Measurements from ENCODE around the gene TMEM169. TPM values are rescaled to one million over a fixed set of nuclear protein-coding genes. Genes with fewer than 3 reads are reported as not detected.

Gene TMEM169
- total RNA-seq, 2 donors from 2014 or later = 1.6 TPM

DNA sequence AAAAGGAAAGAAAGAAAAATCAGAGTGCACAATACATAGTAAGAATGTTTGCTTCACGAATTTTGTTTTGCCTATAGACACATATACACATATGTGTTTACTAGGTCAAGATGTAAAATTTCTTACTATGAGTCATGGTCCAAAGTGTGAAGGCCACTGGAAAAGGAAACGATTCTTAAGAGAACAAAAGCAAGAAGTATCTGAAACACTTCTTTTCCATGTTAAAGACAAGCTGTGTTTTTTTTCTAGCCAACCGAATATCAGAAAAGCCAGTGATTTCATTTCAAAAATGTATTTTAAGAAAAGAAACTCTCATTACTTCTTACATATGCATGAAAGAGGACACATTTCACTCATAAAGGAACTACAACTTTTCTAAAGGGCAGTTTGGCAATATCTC, 25.0 kb upstream of the TMEM169 start:
- peak overlapping the region; percentile 97 for H3K27ac Mint-ChIP-seq
- H3K4me3 Mint-ChIP-seq = peak overlapping the region in 1 of 2 donors; percentile 92
- peaks cover 27% of the 10 kb centered on the region for H3K4me1 Mint-ChIP-seq (ENCODE audit: low read depth)
- H3K9me3 Mint-ChIP-seq = no peaks in the 10 kb centered on the region
- no peak for ATAC-seq (replicated peaks in 1 of 2)
- DNase-seq = no peak
- no peaks in the 10 kb centered on the region for H3K27me3 Mint-ChIP-seq (ENCODE audit: low read depth)
- peaks cover 2 to 3% of the 10 kb centered on the region in 2 donors for H3K36me3 Mint-ChIP-seq (ENCODE audit: insufficient read depth in 2 of 2)

DNA sequence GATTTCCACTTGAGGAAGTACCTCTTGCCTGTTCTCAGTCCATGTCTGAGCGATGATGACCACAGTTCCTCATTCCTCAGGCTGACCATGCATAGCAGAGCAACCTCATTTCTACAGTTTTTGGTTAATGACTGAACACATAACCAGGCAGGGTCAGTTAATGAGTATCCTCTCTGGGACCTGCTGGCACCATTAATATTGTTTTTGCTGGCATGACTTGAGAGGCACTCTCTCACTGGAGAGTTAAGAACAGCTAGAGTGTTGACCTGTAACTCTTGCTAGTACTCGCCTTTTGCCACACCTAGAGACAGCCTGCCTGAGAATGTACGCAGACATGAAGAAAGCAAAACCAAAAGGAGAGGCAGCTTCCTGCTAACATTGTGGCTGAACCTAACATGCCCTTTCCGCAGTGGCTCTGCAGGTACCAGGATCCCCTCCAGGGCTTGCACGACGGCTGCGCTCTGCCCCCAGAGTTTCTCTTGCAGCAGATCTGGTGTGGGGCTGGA, 24.0 kb upstream of the TMEM169 start:
- peak overlapping the region; percentile 97 for H3K27ac Mint-ChIP-seq
- no peaks in the 10 kb centered on the region for H3K9me3 Mint-ChIP-seq
- ATAC-seq (replicated peaks in 1 of 2) = peak; percentile 95 to 96
- H3K4me3 Mint-ChIP-seq = peak overlapping the region; percentile 71 to 92
- peaks cover 2 to 4% of the 10 kb centered on the region in 2 donors for H3K36me3 Mint-ChIP-seq (ENCODE audit: insufficient read depth in 2 of 2)
- peak; percentile 60 to 61 for DNase-seq
- H3K27me3 Mint-ChIP-seq (ENCODE audit: low read depth) = no peaks in the 10 kb centered on the region
- peaks cover 27% of the 10 kb centered on the region for H3K4me1 Mint-ChIP-seq (ENCODE audit: low read depth)

DNA sequence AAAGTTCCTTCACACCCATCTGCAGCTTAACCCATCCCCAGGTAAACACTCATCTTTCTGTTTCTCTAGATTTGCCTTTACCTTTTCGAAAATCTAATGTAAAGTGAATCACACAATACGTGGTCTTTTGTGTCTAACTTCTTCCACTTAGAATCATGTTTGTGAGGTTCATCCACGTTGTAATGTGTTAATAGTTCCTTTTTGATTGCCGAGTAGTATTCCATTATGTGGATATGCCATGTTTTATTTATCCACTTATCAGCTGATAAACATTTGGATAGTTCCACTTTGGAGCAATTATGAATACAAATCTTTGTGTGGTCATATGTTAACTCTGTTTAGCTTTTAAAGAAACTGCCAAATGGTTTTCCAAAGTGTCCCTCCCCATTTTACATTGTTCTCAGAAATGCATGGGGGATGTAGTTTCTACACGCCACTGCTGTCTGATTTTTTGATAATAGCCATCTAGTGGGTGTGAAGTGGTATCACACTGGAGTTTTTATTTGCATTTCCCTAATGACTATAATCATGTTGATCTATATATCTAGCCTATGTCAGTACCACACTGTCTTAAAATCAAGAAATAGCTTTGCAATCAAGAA, 22.4 kb upstream of the TMEM169 start:
- H3K36me3 Mint-ChIP-seq (ENCODE audit: insufficient read depth in 2 of 2) = peaks cover 2 to 4% of the 10 kb centered on the region in 2 donors
- ATAC-seq (replicated peaks in 1 of 2) = no peak
- no peaks in the 10 kb centered on the region for H3K9me3 Mint-ChIP-seq
- DNase-seq = no peak
- H3K27ac Mint-ChIP-seq = no peak overlapping the region
- peaks cover 27% of the 10 kb centered on the region for H3K4me1 Mint-ChIP-seq (ENCODE audit: low read depth)
- no peaks in the 10 kb centered on the region for H3K27me3 Mint-ChIP-seq (ENCODE audit: low read depth)
- H3K4me3 Mint-ChIP-seq = peak overlapping the region; percentile 8 to 27

DNA sequence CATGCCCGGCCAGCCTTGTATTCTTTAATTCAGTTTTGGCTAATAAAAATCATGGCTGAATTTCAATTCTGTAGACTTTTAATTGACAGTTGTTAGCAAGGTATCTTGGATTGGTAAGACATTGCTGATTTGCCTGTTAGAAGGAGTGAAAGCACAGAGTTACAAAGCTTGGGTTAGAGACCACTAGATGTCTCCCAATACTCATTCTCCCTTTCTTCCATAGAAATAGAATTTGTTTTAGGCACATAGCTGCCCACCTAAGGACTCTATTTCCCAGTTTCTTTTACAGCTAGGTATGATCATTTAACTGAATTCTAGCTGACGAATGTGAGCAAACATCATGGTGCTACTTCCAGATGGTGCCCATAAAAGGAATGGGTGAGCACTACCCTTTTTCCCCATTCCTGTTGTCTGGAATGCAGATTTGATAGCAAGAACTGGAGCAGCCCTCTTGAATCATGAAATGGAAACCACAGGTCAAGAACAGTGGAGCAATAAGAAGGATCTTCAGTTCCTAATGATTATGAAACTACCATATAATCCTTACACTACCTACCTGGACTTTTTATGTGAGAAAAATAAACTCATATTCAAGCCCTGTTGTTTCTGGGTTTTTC, 17.6 kb upstream of the TMEM169 start:
- DNase-seq (no peak), ATAC-seq (replicated peaks in 1 of 2) (no peak)

DNA sequence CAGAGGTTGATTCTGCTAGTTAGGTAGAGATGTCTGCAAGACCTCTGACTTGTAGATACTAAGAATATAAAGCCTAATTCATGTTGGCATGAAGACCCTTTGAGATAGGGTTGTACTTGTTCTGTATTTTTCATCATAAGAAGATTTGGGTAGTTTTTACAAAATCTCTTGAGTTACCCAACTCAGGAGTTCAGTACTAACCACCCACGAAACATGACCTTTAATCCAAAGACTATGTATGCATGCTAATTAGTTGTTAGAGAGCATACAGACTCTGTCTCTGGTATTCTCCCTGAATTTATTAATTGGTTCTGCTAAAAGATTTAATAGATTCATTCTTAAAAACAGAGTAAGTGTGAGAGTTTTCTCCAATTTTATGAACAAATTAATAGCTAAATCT, 17.1 kb upstream of the TMEM169 start:
- H3K9me3 Mint-ChIP-seq = no peaks in the 10 kb centered on the region
- peaks cover 0 to 4% of the 10 kb centered on the region in 2 donors for H3K36me3 Mint-ChIP-seq (ENCODE audit: insufficient read depth in 2 of 2)
- no peak for ATAC-seq (replicated peaks in 1 of 2)
- no peaks in the 10 kb centered on the region for H3K27me3 Mint-ChIP-seq (ENCODE audit: low read depth)
- DNase-seq = no peak
- H3K27ac Mint-ChIP-seq = no peak overlapping the region
- no peak overlapping the region for H3K4me3 Mint-ChIP-seq
- H3K4me1 Mint-ChIP-seq (ENCODE audit: low read depth) = peaks cover 12% of the 10 kb centered on the region

More for the DNA sequence above, 17.6 kb upstream of the TMEM169 start:
- Mint-ChIP-seq H3K4me1 (ENCODE audit: low read depth) (peaks cover 9% of the 10 kb centered on the region), H3K4me3 (no peak overlapping the region), H3K9me3 (no peaks in the 10 kb centered on the region), H3K27ac (no peak overlapping the region), H3K36me3 (ENCODE audit: insufficient read depth in 2 of 2) (peaks cover 2 to 5% of the 10 kb centered on the region in 2 donors), H3K27me3 (ENCODE audit: low read depth) (no peaks in the 10 kb centered on the region)

DNA sequence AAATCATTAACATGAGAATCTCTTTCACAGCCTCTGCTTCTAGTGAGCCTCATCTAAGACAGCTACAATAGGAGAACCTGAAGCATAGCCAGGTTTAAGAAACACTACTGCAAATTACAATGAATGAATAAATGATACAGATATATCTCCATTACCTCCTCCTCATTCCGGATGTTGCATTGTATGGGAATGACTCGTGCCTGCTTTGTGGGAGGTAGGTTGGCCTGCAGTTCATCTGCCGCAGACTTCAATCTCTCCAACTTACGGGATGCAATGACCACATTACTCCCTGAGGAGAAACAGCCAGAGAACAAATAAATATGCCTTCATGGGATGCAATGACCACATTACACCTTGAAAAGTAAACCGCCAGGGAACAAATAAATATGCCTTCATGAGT, 15.5 kb upstream of the TMEM169 start:
- Mint-ChIP-seq H3K27ac (no peak overlapping the region), H3K9me3 (no peaks in the 10 kb centered on the region), H3K27me3 (ENCODE audit: low read depth) (no peaks in the 10 kb centered on the region), H3K4me1 (ENCODE audit: low read depth) (peaks cover 12% of the 10 kb centered on the region), H3K36me3 (ENCODE audit: insufficient read depth in 2 of 2) (peaks cover 0 to 4% of the 10 kb centered on the region in 2 donors), H3K4me3 (no peak overlapping the region)
- DNase-seq (no peak), ATAC-seq (replicated peaks in 1 of 2) (no peak)

DNA sequence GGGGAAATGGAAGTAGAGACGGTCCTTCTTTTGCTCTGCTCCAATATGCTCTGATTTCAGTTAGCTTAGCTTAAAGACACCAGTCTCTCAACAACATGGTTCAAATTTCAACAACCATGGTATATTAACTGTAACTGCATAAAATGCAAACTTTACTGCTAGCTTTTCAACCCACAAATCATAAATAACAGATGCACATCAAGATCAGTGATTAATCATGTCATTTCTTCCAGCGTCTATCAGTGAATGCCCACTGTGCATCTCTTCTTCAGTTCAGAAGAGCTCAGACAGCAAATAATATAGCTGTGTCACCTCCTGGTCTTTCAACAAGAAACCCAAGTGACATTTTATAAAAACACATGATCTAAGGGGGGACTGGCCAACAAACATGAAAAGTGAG, 12.7 kb upstream of the TMEM169 start:
- H3K4me1 Mint-ChIP-seq (ENCODE audit: low read depth) = peaks cover 16% of the 10 kb centered on the region
- H3K27ac Mint-ChIP-seq = no peak overlapping the region
- peaks cover 0 to 3% of the 10 kb centered on the region in 2 donors for H3K36me3 Mint-ChIP-seq (ENCODE audit: insufficient read depth in 2 of 2)
- no peak for DNase-seq
- no peaks in the 10 kb centered on the region for H3K27me3 Mint-ChIP-seq (ENCODE audit: low read depth)
- ATAC-seq (replicated peaks in 1 of 2) = no peak
- no peak overlapping the region for H3K4me3 Mint-ChIP-seq
- H3K9me3 Mint-ChIP-seq = no peaks in the 10 kb centered on the region

DNA sequence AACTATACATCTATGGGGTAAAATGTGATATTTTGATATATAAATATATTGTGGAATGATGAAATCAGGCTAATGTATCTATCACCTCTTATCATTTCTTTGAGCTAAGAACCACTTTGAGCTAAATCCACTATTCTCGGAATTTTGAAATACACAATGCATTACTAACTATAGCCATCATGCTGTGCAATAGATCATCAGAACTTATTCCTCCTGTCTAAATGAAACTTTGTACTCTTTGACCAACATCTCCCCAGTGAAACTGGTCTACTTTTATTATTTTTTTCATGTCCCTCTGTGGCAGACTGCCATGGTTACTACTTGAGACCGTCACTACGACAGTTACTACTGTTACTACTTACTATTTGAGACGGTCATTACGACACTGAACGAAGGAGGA, 11.5 kb upstream of the TMEM169 start:
- no peaks in the 10 kb centered on the region for H3K9me3 Mint-ChIP-seq
- peaks cover 28% of the 10 kb centered on the region for H3K4me1 Mint-ChIP-seq (ENCODE audit: low read depth)
- no peak overlapping the region for H3K27ac Mint-ChIP-seq
- no peak overlapping the region for H3K4me3 Mint-ChIP-seq
- DNase-seq (no peak), ATAC-seq (replicated peaks in 1 of 2) (no peak)
- peaks cover 0 to 1% of the 10 kb centered on the region in 2 donors for H3K36me3 Mint-ChIP-seq (ENCODE audit: insufficient read depth in 2 of 2)
- H3K27me3 Mint-ChIP-seq (ENCODE audit: low read depth) = no peaks in the 10 kb centered on the region

DNA sequence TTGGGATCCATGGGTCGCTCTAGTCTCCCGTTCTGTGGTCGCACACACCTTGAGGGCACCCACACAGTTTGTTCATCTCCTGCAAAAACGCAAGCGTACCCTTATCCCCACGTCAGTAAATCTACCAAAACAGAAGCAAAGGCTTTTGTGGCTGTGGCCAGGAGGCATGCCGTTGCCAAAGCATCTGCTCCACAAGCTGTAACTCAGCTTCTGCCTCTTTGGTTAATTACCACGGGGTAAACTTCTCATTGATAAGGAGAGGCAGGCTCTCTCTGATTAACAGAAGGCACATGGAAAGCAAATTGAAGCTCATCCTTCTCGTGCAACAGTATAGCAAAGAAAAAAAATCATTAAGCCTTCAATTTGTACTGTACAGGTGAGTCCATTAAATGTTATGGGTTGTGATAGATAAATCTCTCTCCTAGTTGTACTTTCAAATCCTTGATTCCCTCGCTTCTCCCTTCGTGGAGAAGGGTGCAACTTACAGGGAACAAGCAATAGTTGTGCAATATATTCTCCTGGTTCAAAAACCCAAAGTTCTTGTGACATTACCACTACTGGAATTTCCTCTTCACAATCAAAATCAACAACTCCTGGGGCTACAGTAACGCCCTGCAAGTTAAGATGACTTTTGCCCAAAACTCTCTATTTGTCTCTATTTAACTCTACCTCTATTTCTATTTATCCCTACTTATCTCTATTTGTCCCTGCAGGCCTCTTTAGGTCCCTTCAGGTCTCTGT, 10.4 kb upstream of the TMEM169 start:
- no peak overlapping the region for H3K4me3 Mint-ChIP-seq
- H3K36me3 Mint-ChIP-seq (ENCODE audit: insufficient read depth in 2 of 2) = peaks cover 0 to 1% of the 10 kb centered on the region in 2 donors
- no peaks in the 10 kb centered on the region for H3K9me3 Mint-ChIP-seq
- H3K27me3 Mint-ChIP-seq (ENCODE audit: low read depth) = no peaks in the 10 kb centered on the region
- DNase-seq = no peak
- no peak for ATAC-seq (replicated peaks in 1 of 2)
- peaks cover 38% of the 10 kb centered on the region for H3K4me1 Mint-ChIP-seq (ENCODE audit: low read depth)
- no peak overlapping the region for H3K27ac Mint-ChIP-seq

DNA sequence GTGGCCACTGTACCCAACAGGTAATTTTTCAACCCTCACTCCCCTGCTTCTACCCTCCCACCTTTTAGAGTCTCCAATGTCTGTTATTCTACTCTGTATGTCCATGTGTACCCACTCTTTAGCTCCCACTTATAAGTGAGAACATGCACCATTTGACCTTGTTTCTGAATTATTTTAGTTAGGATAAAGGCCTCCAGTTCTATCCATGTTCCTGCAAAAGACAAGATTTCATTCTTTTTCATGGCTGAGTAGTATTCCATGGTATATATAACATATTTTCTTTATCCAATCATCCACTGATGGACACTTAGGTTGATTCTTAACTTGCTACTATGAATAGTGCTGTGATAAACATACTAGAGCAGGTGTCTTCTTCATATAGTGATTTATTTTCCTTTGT, 9.2 kb upstream of the TMEM169 start:
- DNase-seq (no peak), ATAC-seq (replicated peaks in 1 of 2) (no peak)
- Mint-ChIP-seq H3K9me3 (no peaks in the 10 kb centered on the region), H3K27me3 (ENCODE audit: low read depth) (no peaks in the 10 kb centered on the region), H3K4me1 (ENCODE audit: low read depth) (peaks cover 38% of the 10 kb centered on the region), H3K27ac (no peak overlapping the region), H3K36me3 (ENCODE audit: insufficient read depth in 2 of 2) (peaks cover 0 to 1% of the 10 kb centered on the region in 2 donors), H3K4me3 (no peak overlapping the region)

DNA sequence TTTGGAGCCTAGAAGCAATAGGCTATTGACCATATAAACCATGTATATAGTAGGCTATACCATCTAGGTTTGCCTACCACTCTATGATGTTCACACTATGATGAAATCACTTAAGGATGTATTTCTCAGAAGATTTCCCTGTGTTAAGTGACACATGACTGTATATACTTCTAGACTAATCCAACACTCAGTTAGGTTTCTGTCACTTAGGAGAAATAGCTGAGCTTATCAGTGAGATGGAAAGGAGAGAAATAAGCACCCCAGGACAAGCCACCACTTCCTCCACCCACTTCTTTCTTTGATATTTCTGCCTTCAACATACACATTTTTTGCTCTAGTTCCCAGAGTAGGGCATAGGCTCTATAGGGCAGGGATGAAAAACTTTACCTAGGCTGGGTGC, 7.9 kb upstream of the TMEM169 start:
- H3K27ac Mint-ChIP-seq = peak overlapping the region; percentile 7

DNA sequence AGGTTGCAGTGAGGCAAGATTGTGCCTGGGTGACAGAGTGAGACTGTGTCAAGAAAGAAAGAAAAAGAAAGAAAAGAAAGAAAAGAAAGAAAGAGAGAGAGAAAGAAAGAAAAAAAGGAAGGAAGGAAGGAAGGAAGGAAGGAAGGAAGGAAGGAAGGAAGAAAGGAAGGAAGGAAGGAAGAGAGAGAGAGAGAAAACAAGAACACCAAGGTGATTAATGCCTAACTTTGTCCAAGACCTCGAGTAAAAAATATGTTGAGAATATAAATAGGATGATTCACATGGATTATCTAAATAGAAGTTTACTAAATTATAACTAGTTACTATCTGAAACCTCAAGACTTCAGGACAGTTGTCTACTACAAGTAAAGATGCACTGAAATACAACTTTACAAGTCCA, 7.3 kb upstream of the TMEM169 start:
- Mint-ChIP-seq H3K4me1 (ENCODE audit: low read depth) (peaks cover 32% of the 10 kb centered on the region), H3K4me3 (no peak overlapping the region), H3K9me3 (no peaks in the 10 kb centered on the region), H3K36me3 (ENCODE audit: insufficient read depth in 2 of 2) (peaks cover 0 to 1% of the 10 kb centered on the region in 2 donors), H3K27ac (peak overlapping the region; percentile 7), H3K27me3 (ENCODE audit: low read depth) (no peaks in the 10 kb centered on the region)
- DNase-seq (no peak), ATAC-seq (replicated peaks in 1 of 2) (no peak)

More for the DNA sequence above, 7.9 kb upstream of the TMEM169 start:
- ATAC-seq (replicated peaks in 1 of 2) (peak; percentile 58 to 77), DNase-seq (no peak)
- Mint-ChIP-seq H3K4me3 (no peak overlapping the region), H3K9me3 (no peaks in the 10 kb centered on the region), H3K4me1 (ENCODE audit: low read depth) (peaks cover 34% of the 10 kb centered on the region), H3K27me3 (ENCODE audit: low read depth) (no peaks in the 10 kb centered on the region), H3K36me3 (ENCODE audit: insufficient read depth in 2 of 2) (peaks cover 0 to 1% of the 10 kb centered on the region in 2 donors)

DNA sequence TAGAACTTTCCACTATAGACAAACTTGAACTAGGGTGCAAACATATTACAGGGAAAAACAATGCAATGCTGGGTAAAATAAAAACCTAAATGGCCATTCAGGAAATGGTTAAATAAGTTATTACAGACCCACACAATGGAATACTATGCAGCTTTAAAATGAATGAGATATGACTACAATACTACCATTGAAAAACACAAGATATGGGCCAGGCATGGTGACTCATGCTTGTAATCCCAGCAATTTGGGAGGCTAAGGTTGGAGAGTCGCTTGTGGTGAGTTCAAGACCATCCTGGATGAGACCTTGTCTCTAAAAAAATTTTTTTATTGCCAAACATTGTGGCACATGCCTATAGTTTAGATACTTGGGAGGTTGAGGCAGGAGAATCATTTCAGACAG, 6.9 kb upstream of the TMEM169 start:
- no peak overlapping the region for H3K4me3 Mint-ChIP-seq
- H3K27ac Mint-ChIP-seq = no peak overlapping the region
- H3K4me1 Mint-ChIP-seq (ENCODE audit: low read depth) = peaks cover 30% of the 10 kb centered on the region
- ATAC-seq (replicated peaks in 1 of 2) (no peak), DNase-seq (no peak)
- H3K9me3 Mint-ChIP-seq = no peaks in the 10 kb centered on the region
- H3K27me3 Mint-ChIP-seq (ENCODE audit: low read depth) = no peaks in the 10 kb centered on the region
- peaks cover 0 to 1% of the 10 kb centered on the region in 2 donors for H3K36me3 Mint-ChIP-seq (ENCODE audit: insufficient read depth in 2 of 2)

Measured in activated T-cell treated with anti-CD3 and anti-CD28 coated beads, Interleukin-2, amount 50 U/mL, for 72 hours (primary cell).